Measurements from ENCODE around the gene ANKRD11.

ANKRD11 gene

GRCh38 chr16:89375021-89375420 lies 115.3 kb downstream of the ANKRD11 start:
- no peak for DNase-seq (ENCODE audit: low spot score in 2 of 2)
- Mint-ChIP-seq H3K4me1 (peaks cover 68% of the 10 kb centered on the region), H3K27ac (no peak overlapping the region), H3K4me3 (no peak overlapping the region), H3K9me3 (no peaks in the 10 kb centered on the region), H3K36me3 (peaks cover 39% of the 10 kb centered on the region)
- ATAC-seq, result no peak

GRCh38 chr16:89374393-89374960 lies 115.9 kb downstream of the ANKRD11 start:
- H3K4me1 Mint-ChIP-seq, result peaks cover 68% of the 10 kb centered on the region
- H3K9me3 Mint-ChIP-seq, result no peaks in the 10 kb centered on the region
- H3K27ac Mint-ChIP-seq, result peak overlapping the region; percentile 17
- DNase-seq (ENCODE audit: low spot score in 2 of 2) (no peak), ATAC-seq (no peak)
- peaks cover 37% of the 10 kb centered on the region for H3K36me3 Mint-ChIP-seq
- no peak overlapping the region for H3K4me3 Mint-ChIP-seq

- no peak overlapping the region for H3K4me3 Mint-ChIP-seq
- H3K4me1 Mint-ChIP-seq, result peaks cover 74% of the 10 kb centered on the region
- ATAC-seq (no peak), DNase-seq (ENCODE audit: low spot score in 2 of 2) (no peak)
- no peaks in the 10 kb centered on the region for H3K9me3 Mint-ChIP-seq
- H3K27ac Mint-ChIP-seq, result peak overlapping the region; percentile 40
- peaks cover 43% of the 10 kb centered on the region for H3K36me3 Mint-ChIP-seq
Measured at GRCh38 chr16:89373355-89374110, 116.8 kb downstream of the ANKRD11 start.

GRCh38 chr16:89371968-89372634 lies 118.3 kb downstream of the ANKRD11 start:
- no peak for ATAC-seq
- Mint-ChIP-seq H3K4me1 (peaks cover 72% of the 10 kb centered on the region), H3K9me3 (no peaks in the 10 kb centered on the region)

GRCh38 chr16:89371386-89371785 lies 119.0 kb downstream of the ANKRD11 start:
- DNase-seq (ENCODE audit: low spot score in 2 of 2) (no peak), ATAC-seq (no peak)
- Mint-ChIP-seq H3K4me3 (no peak overlapping the region), H3K27ac (peak overlapping the region; percentile 80), H3K36me3 (peaks cover 64% of the 10 kb centered on the region), H3K9me3 (no peaks in the 10 kb centered on the region), H3K4me1 (peaks cover 75% of the 10 kb centered on the region)

More at GRCh38 chr16:89371968-89372634, 118.3 kb downstream of the ANKRD11 start:
- H3K27ac Mint-ChIP-seq, result no peak overlapping the region
- H3K36me3 Mint-ChIP-seq, result peaks cover 57% of the 10 kb centered on the region
- no peak overlapping the region for H3K4me3 Mint-ChIP-seq
- DNase-seq (ENCODE audit: low spot score in 2 of 2), result no peak

- H3K9me3 Mint-ChIP-seq, result no peaks in the 10 kb centered on the region
- peaks cover 83% of the 10 kb centered on the region for H3K4me1 Mint-ChIP-seq
- DNase-seq (ENCODE audit: low spot score in 2 of 2) (no peak), ATAC-seq (no peak)
- H3K4me3 Mint-ChIP-seq, result no peak overlapping the region
- H3K27ac Mint-ChIP-seq, result peak overlapping the region; percentile 80
- H3K36me3 Mint-ChIP-seq, result peaks cover 67% of the 10 kb centered on the region
Measured at GRCh38 chr16:89370601-89371000, 119.8 kb downstream of the ANKRD11 start.

GRCh38 chr16:89370081-89370511 lies 120.3 kb downstream of the ANKRD11 start:
- H3K4me1 Mint-ChIP-seq, result peaks cover 88% of the 10 kb centered on the region
- DNase-seq (ENCODE audit: low spot score in 2 of 2) (no peak), ATAC-seq (no peak)
- peak overlapping the region; percentile 80 for H3K27ac Mint-ChIP-seq
- H3K36me3 Mint-ChIP-seq, result peaks cover 67% of the 10 kb centered on the region
- no peak overlapping the region for H3K4me3 Mint-ChIP-seq
- no peaks in the 10 kb centered on the region for H3K9me3 Mint-ChIP-seq

- ATAC-seq, result no peak
- DNase-seq (ENCODE audit: low spot score in 2 of 2), result no peak
- H3K36me3 Mint-ChIP-seq, result peaks cover 67% of the 10 kb centered on the region
- no peak overlapping the region for H3K4me3 Mint-ChIP-seq
- no peaks in the 10 kb centered on the region for H3K9me3 Mint-ChIP-seq
- H3K27ac Mint-ChIP-seq, result peak overlapping the region; percentile 80
- peaks cover 90% of the 10 kb centered on the region for H3K4me1 Mint-ChIP-seq
Measured at GRCh38 chr16:89369266-89369895, 121.0 kb downstream of the ANKRD11 start.

GRCh38 chr16:89368604-89369249 lies 121.6 kb downstream of the ANKRD11 start:
- no peak overlapping the region for H3K4me3 Mint-ChIP-seq
- H3K36me3 Mint-ChIP-seq, result peaks cover 64% of the 10 kb centered on the region
- no peak for ATAC-seq
- H3K4me1 Mint-ChIP-seq, result peaks cover 95% of the 10 kb centered on the region
- H3K27ac Mint-ChIP-seq, result peak overlapping the region; percentile 80
- H3K9me3 Mint-ChIP-seq, result no peaks in the 10 kb centered on the region
- DNase-seq (ENCODE audit: low spot score in 2 of 2), result no peak

- Mint-ChIP-seq H3K4me1 (peaks cover 93% of the 10 kb centered on the region), H3K27ac (peak overlapping the region; percentile 82), H3K9me3 (no peaks in the 10 kb centered on the region), H3K4me3 (no peak overlapping the region), H3K36me3 (peaks cover 52% of the 10 kb centered on the region)
- ATAC-seq, result no peak
- no peak for DNase-seq (ENCODE audit: low spot score in 2 of 2)
Measured at GRCh38 chr16:89367538-89367915, 122.8 kb downstream of the ANKRD11 start.

- Mint-ChIP-seq H3K4me1 (peaks cover 95% of the 10 kb centered on the region), H3K4me3 (no peak overlapping the region), H3K27ac (peak overlapping the region; percentile 82)
Measured at GRCh38 chr16:89366561-89367537, 123.5 kb downstream of the ANKRD11 start.

GRCh38 chr16:89365996-89366395 lies 124.4 kb downstream of the ANKRD11 start:
- Mint-ChIP-seq H3K27ac (peak overlapping the region; percentile 89), H3K36me3 (peaks cover 43% of the 10 kb centered on the region), H3K4me3 (no peak overlapping the region), H3K9me3 (no peaks in the 10 kb centered on the region), H3K4me1 (peaks cover 95% of the 10 kb centered on the region)
- no peak for ATAC-seq
- no peak for DNase-seq (ENCODE audit: low spot score in 2 of 2)

More at GRCh38 chr16:89366561-89367537, 123.5 kb downstream of the ANKRD11 start:
- Mint-ChIP-seq H3K9me3 (no peaks in the 10 kb centered on the region), H3K36me3 (peaks cover 47% of the 10 kb centered on the region)
- no peak for DNase-seq (ENCODE audit: low spot score in 2 of 2)
- no peak for ATAC-seq

GRCh38 chr16:89365044-89365467 lies 125.3 kb downstream of the ANKRD11 start:
- Mint-ChIP-seq H3K27ac (peak overlapping the region; percentile 89), H3K4me3 (peak overlapping the region; percentile 58), H3K9me3 (no peaks in the 10 kb centered on the region), H3K36me3 (peaks cover 48% of the 10 kb centered on the region), H3K4me1 (peaks cover 95% of the 10 kb centered on the region)
- ATAC-seq (peak; percentile 67), DNase-seq (ENCODE audit: low spot score in 2 of 2) (no peak)

GRCh38 chr16:89364606-89365005 lies 125.8 kb downstream of the ANKRD11 start:
- H3K27ac Mint-ChIP-seq, result peak overlapping the region; percentile 89
- peaks cover 95% of the 10 kb centered on the region for H3K4me1 Mint-ChIP-seq
- H3K36me3 Mint-ChIP-seq, result peaks cover 52% of the 10 kb centered on the region
- H3K9me3 Mint-ChIP-seq, result no peaks in the 10 kb centered on the region
- DNase-seq (ENCODE audit: low spot score in 2 of 2) (no peak), ATAC-seq (no peak)
- peak overlapping the region; percentile 58 for H3K4me3 Mint-ChIP-seq

Data from stimulated activated effector memory CD8-positive, alpha-beta T cell treated with anti-CD3 and anti-CD28 coated beads, Interleukin-12 subunit alpha, Interleukin-12 subunit beta, amount 100 ng/mL, for 72 hours (primary cell).